ENCODE measurements around the gene IL10RB. TPM values are rescaled to one million over a fixed set of nuclear protein-coding genes. Genes with fewer than 3 reads are reported as not detected.

IL10RB gene
- total and polyA plus RNA-seq, 2 of the 13 experiments (the other 11 are each of a cell fraction or from before 2014, with no cell fraction given), result 17.4 to 18.2 TPM

GRCh38 chr21:33266050-33266788, at the start of gene IL10RB (continued):
- TF ChIP-seq RBAK (CRISPR knock-in tag; IDR thresholded peaks at IDR 0.05) (no peak), KDM2A (CRISPR knock-in tag; IDR thresholded peaks at IDR 0.05; ENCODE audit: borderline replicate concordance, low read depth) (peak; percentile 99), KDM3A (CRISPR knock-in tag; IDR thresholded peaks at IDR 0.05; ENCODE audit: low read depth) (peak; percentile 38; the same call in 1 of the 2 replicates), ZSCAN25 (CRISPR knock-in tag; IDR thresholded peaks at IDR 0.05) (no peak), PHF5A (CRISPR knock-in tag; IDR thresholded peaks at IDR 0.05; ENCODE audit: low read depth, unreplicated experiment) (no peak), RBFOX2 (IDR thresholded peaks at IDR 0.05; ENCODE audit: low read depth, low read length) (peak; percentile 81), HMG20B (CRISPR knock-in tag; conservative IDR thresholded peaks at IDR 0.05) (no peak), ARID5B (CRISPR knock-in tag; IDR thresholded peaks at IDR 0.05) (peak; percentile 45; the same call in 1 of the 2 replicates), ZNF12 (CRISPR knock-in tag; IDR thresholded peaks at IDR 0.05) (no peak), ZNF678 (CRISPR knock-in tag; IDR thresholded peaks at IDR 0.05) (no peak), SNAPC5 (CRISPR knock-in tag; IDR thresholded peaks at IDR 0.05; ENCODE audit: borderline replicate concordance) (no peak), ZNF597 (CRISPR knock-in tag; IDR thresholded peaks at IDR 0.05) (no peak), MYNN (CRISPR knock-in tag; IDR thresholded peaks at IDR 0.05; ENCODE audit: low read depth) (no peak), ZNF333 (CRISPR knock-in tag; IDR thresholded peaks at IDR 0.05; ENCODE audit: borderline replicate concordance) (0 out of 2 replicates have a peak, but pooled peaks have one; percentile 33), GLMP (CRISPR knock-in tag; IDR thresholded peaks at IDR 0.05; ENCODE audit: borderline replicate concordance) (no peak), SIN3B (IDR thresholded peaks at IDR 0.05; ENCODE audit: low read length) (no peak), ZNF629 (CRISPR knock-in tag; conservative IDR thresholded peaks at IDR 0.05) (no peak), XRCC5 (optimal IDR thresholded peaks at IDR 0.05; ENCODE audit: low read length) (peak; percentile 45), ZNF17 (CRISPR knock-in tag; IDR thresholded peaks at IDR 0.05) (no peak), ZBTB38 (CRISPR knock-in tag; IDR thresholded peaks at IDR 0.05) (peak; percentile 19; the same call in 1 of the 2 replicates), NFIB (CRISPR knock-in tag; IDR thresholded peaks at IDR 0.05; ENCODE audit: borderline replicate concordance) (no peak), ZNF143 (CRISPR knock-in tag; IDR thresholded peaks at IDR 0.05) (no peak), NFE2L2 (IDR thresholded peaks at IDR 0.05; ENCODE audit: low read length) (no peak), NFKB2 (CRISPR knock-in tag; IDR thresholded peaks at IDR 0.05; ENCODE audit: borderline replicate concordance) (no peak), TP53 (CRISPR knock-in tag; conservative IDR thresholded peaks at IDR 0.05) (no peak), TEAD2 (CRISPR knock-in tag; IDR thresholded peaks at IDR 0.05) (no peak)
